Mesenchymal stem cell (in vitro differentiated cells and primary cell): ENCODE measurements around the gene MICU1.

Experiments
- DNase-seq: peaks from one replicate; pipeline ENCODE4 v3.0.0-alpha.2; 2013
- H2AFZ ChIP-seq: one replicate; pipeline ENCODE4 v1.6.1; 2013; ENCODE audit warnings: low read depth, mild to moderate bottlenecking, control low read depth, inconsistent platforms, low read length, moderate library complexity
- H2AK5ac ChIP-seq: 2 replicates; pipeline ENCODE4 v1.6.1; 2013; ENCODE audit warnings: low read length, moderate library complexity, mild to moderate bottlenecking, inconsistent platforms; ENCODE audit not compliant: severe bottlenecking
- H2BK120ac ChIP-seq: one replicate; pipeline ENCODE4 v1.6.1; 2013; ENCODE audit warnings: low read depth, mild to moderate bottlenecking, inconsistent platforms, low read length, moderate library complexity
- H2BK12ac ChIP-seq, 2 experiments: one replicate each; pipeline ENCODE4 v1.6.1; 2013; ENCODE audit warnings: inconsistent platforms in 2 of 2, low read length in 2 of 2, mild to moderate bottlenecking in 2 of 2, moderate library complexity in 2 of 2, control low read depth in 1 of 2
- H2BK15ac ChIP-seq: one replicate; pipeline ENCODE4 v1.6.1; 2013; ENCODE audit warnings: mild to moderate bottlenecking, low read depth, inconsistent platforms; ENCODE audit not compliant: poor library complexity, severe bottlenecking
- H2BK5ac ChIP-seq: 2 replicates; pipeline ENCODE4 v1.6.1; 2013; ENCODE audit warnings: low read depth, mild to moderate bottlenecking, low read length, control low read depth, inconsistent platforms; ENCODE audit not compliant: poor library complexity, severe bottlenecking
- H3K14ac ChIP-seq, 2 experiments: one replicate each; pipeline ENCODE4 v1.6.1; 2013; ENCODE audit warnings: inconsistent platforms in 2 of 2, low read length in 2 of 2, control low read depth in 1 of 2, mild to moderate bottlenecking in 1 of 2, moderate library complexity in 1 of 2
- H3K18ac ChIP-seq, 2 experiments: one replicate each; pipeline ENCODE4 v1.6.1; 2013; ENCODE audit warnings: inconsistent platforms in 2 of 2, low read length in 2 of 2, control low read depth in 1 of 2, low read depth in 1 of 2, mild to moderate bottlenecking in 1 of 2
- H3K23ac ChIP-seq, 2 experiments: one replicate each; pipeline ENCODE4 v1.6.1; 2013; ENCODE audit warnings: inconsistent platforms in 2 of 2, low read length in 2 of 2, mild to moderate bottlenecking in 2 of 2, moderate library complexity in 2 of 2, control low read depth in 1 of 2
- H3K27ac ChIP-seq: 2 replicates; pipeline ENCODE4 v1.5.1; 2013; ENCODE audit warnings: mild to moderate bottlenecking, moderate library complexity, low read length, control low read depth, inconsistent platforms; ENCODE audit not compliant: poor library complexity, severe bottlenecking
- H3K27me3 ChIP-seq, 2 experiments: 2 replicates each; pipeline versions ENCODE4 v1.6.1 to v1.7.0; 2013; ENCODE audit warnings: low read length in 2 of 2, mild to moderate bottlenecking in 2 of 2, moderate library complexity in 2 of 2, control low read depth in 1 of 2, inconsistent platforms in 1 of 2; ENCODE audit not compliant: control insufficient read depth in 1 of 2, insufficient read depth in 1 of 2
- H3K36me3 ChIP-seq, 2 experiments: 2 replicates each; pipeline versions ENCODE4 v1.6.1 to v1.7.0; 2013; ENCODE audit warnings: low read length in 2 of 2, control low read depth in 1 of 2, inconsistent platforms in 1 of 2, low read depth in 1 of 2, mild to moderate bottlenecking in 1 of 2; ENCODE audit not compliant: insufficient read depth in 2 of 2, control insufficient read depth in 1 of 2
- H3K4ac ChIP-seq, 2 experiments: one replicate each; pipeline ENCODE4 v1.6.1; 2013; ENCODE audit warnings: inconsistent platforms in 2 of 2, low read length in 2 of 2, mild to moderate bottlenecking in 2 of 2, moderate library complexity in 2 of 2, control low read depth in 1 of 2, low read depth in 1 of 2
- H3K4me1 ChIP-seq: 2 replicates; pipeline ENCODE4 v1.6.1; 2013; ENCODE audit warnings: low read depth, low read length, control low read depth; ENCODE audit not compliant: control insufficient read depth, insufficient read depth
- H3K4me2 ChIP-seq: 2 replicates; pipeline ENCODE4 v1.6.1; 2013; ENCODE audit warnings: low read length, mild to moderate bottlenecking, inconsistent platforms; ENCODE audit not compliant: poor library complexity, severe bottlenecking
- H3K4me3 ChIP-seq, 2 experiments: 2 replicates each; pipeline versions ENCODE4 v1.5.1 to v1.7.0; 2013; ENCODE audit warnings: low read length in 2 of 2, mild to moderate bottlenecking in 2 of 2, control low read depth in 1 of 2, low read depth in 1 of 2; ENCODE audit not compliant: insufficient read depth in 1 of 2
- H3K79me1 ChIP-seq: replicated peaks from 2 replicates; pipeline ENCODE4 v1.6.1; 2013; ENCODE audit warnings: mild to moderate bottlenecking, control low read depth, low read length, inconsistent platforms; ENCODE audit not compliant: poor library complexity, severe bottlenecking
- H3K9ac ChIP-seq: 2 replicates; pipeline ENCODE4 v1.7.0; 2013; ENCODE audit warnings: mild to moderate bottlenecking, low read length, moderate library complexity
- H3K9me3 ChIP-seq: 2 replicates; pipeline ENCODE4 v1.7.0; 2013; ENCODE audit warnings: mild to moderate bottlenecking, low read length; ENCODE audit not compliant: control insufficient read depth
- H4K8ac ChIP-seq: one replicate; pipeline ENCODE4 v1.6.1; 2013; ENCODE audit warnings: inconsistent platforms, mild to moderate bottlenecking, low read length, moderate library complexity
- H4K91ac ChIP-seq: one replicate; pipeline ENCODE4 v1.6.1; 2013; ENCODE audit warnings: mild to moderate bottlenecking, low read length, inconsistent platforms
- WGBS: methylation state at CpG from one replicate; pipeline ENCODE4 v1.1.7; 2013; ENCODE audit warnings: mixed read lengths; 5-methylcytosine and 5-hydroxymethylcytosine counted together

The MICU1 gene

DNA sequence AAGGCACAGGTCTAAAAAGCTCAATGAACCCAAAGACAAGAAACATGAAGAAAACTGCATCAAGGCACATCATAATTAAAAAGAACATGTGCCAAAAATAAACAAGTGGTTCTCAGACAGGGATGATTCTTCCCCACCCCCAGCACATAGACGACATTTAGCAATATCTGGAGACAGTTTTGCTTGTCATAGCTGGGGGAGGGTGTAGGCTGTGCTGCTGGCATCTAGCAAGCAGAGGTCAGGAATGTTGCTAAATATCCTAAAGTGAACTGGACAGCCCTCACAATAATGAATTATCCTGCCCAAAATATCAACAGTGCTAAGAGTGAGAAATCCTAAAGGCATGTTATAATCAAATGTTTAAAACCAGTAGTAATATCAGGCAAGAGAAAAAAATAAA, 122.6 kb downstream of the MICU1 start:
- Histone ChIP-seq H4K8ac (no peak overlapping the region), H3K4me1 (no peaks in the 10 kb centered on the region), H3K27me3 (no peaks in the 10 kb centered on the region), H2AK5ac (no peak overlapping the region), H3K18ac (peak overlapping the region in 1 of 2 experiments; percentile 43), H3K27ac (no peak overlapping the region), H3K4ac (no peak overlapping the region), H3K14ac (no peak overlapping the region), H2BK12ac (no peak overlapping the region), H3K4me3 (no peak overlapping the region), H3K36me3 (peaks cover 3 to 36% of the 10 kb centered on the region in 2 experiments), H3K9me3 (peaks cover 14% of the 10 kb centered on the region), H2BK5ac (no peak overlapping the region), H2BK15ac (no peak overlapping the region), H2AFZ (no peak overlapping the region), H3K4me2 (no peak overlapping the region), H3K9ac (peak overlapping the region; percentile 34), H3K79me1 (peaks cover 6% of the 10 kb centered on the region), H2BK120ac (no peak overlapping the region), H3K23ac (no peak overlapping the region), H4K91ac (no peak overlapping the region)
- no CpG with 5 or more reads among the region's 1 CpG for WGBS
- DNase-seq = peak; percentile 78

DNA sequence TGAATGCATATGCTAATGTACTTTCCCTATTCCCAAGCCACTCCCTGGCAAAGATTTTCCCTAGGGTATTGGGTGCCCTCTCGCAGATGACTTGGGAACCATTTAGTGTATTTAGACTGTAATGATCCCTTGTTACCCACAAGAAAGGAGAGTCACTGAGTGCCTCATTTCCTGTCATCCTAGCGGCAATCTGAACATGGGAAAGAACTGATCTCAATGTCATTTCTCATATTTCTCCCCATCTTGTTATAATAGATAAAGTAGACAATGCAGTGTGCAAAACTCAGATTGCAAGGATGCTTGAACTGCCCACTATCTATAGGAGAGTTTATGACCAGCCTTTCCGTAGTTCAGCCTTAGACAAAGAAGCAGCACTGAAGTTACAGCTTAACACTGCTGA, 123.3 kb downstream of the MICU1 start:
- DNase-seq = peak; percentile 42
- peaks cover 2 to 30% of the 10 kb centered on the region in 2 experiments for H3K36me3 ChIP-seq
- no peak overlapping the region for H3K23ac ChIP-seq
- H3K4ac ChIP-seq = no peak overlapping the region
- no peak overlapping the region for H2AFZ ChIP-seq
- no peak overlapping the region for H4K8ac ChIP-seq
- H3K4me3 ChIP-seq = no peak overlapping the region
- H3K9ac ChIP-seq = no peak overlapping the region
- no peak overlapping the region for H4K91ac ChIP-seq
- H3K27me3 ChIP-seq = no peaks in the 10 kb centered on the region
- no peak overlapping the region for H2BK120ac ChIP-seq
- peak overlapping the region; percentile 14 to 81 for H3K18ac ChIP-seq
- peak overlapping the region in 1 of 2 experiments; percentile 35 for H3K14ac ChIP-seq
- H2AK5ac ChIP-seq = no peak overlapping the region
- no peak overlapping the region for H2BK15ac ChIP-seq
- peak overlapping the region in 1 of 2 experiments; percentile 49 for H2BK12ac ChIP-seq
- H3K4me1 ChIP-seq = no peaks in the 10 kb centered on the region
- peaks cover 5% of the 10 kb centered on the region for H3K79me1 ChIP-seq
- peaks cover 14% of the 10 kb centered on the region for H3K9me3 ChIP-seq
- no peak overlapping the region for H3K4me2 ChIP-seq
- 90% methylated on average over 2 of the region's 3 CpGs for WGBS
- H3K27ac ChIP-seq = no peak overlapping the region
- no peak overlapping the region for H2BK5ac ChIP-seq

DNA sequence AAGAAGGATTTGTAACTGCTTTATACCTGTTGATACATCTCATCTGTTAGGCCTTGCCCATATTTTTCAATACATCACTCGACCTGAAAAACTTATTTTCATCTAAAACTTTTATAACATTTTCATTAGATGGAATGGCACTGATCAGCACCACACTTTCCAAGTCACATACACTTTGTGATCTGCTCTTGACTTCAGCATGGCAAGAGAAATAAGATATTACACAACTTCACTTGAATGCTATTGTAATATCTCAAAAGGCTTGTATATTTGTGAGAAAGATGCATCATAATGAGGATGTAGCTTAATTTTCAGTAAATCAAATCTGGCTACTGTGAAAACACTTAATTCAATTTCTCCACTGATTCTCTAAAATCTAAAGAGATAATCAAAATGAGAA, 126.2 kb downstream of the MICU1 start:
- Histone ChIP-seq H3K14ac (no peak overlapping the region), H3K36me3 (peaks cover 0 to 5% of the 10 kb centered on the region in 2 experiments), H4K91ac (no peak overlapping the region), H3K79me1 (peaks cover 3% of the 10 kb centered on the region), H4K8ac (no peak overlapping the region), H3K4me3 (no peak overlapping the region), H2AK5ac (no peak overlapping the region), H2BK120ac (no peak overlapping the region), H3K9me3 (peaks cover 8% of the 10 kb centered on the region), H2AFZ (no peak overlapping the region), H2BK12ac (no peak overlapping the region), H3K27me3 (no peaks in the 10 kb centered on the region), H3K4ac (no peak overlapping the region), H3K4me1 (no peaks in the 10 kb centered on the region), H3K9ac (no peak overlapping the region), H3K23ac (no peak overlapping the region), H2BK5ac (no peak overlapping the region), H2BK15ac (no peak overlapping the region), H3K27ac (no peak overlapping the region), H3K18ac (no peak overlapping the region), H3K4me2 (no peak overlapping the region)
- 88% methylated on average over 1 of the region's 1 CpG for WGBS
- no peak for DNase-seq

DNA sequence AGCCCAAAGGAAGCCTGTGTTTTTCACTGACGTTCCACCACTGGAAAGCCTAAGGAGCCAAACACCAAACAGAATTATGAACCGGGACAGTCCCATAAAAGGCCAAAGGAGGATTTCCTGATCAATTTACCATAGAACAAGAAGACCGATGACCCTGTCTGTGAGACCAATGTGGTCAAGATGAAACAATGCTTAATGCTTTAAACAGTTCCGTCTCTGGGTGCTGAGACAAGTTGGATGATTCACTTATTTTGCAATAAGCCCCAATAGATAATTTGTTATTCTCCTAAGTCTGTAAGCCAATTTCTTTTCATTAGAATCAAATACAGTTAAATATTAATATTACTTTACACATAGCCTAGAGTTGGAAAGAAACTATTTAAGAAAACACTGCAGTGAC, 134.9 kb downstream of the MICU1 start:
- Histone ChIP-seq H3K27me3 (no peaks in the 10 kb centered on the region), H3K4me3 (no peak overlapping the region), H3K27ac (no peak overlapping the region), H2BK12ac (no peak overlapping the region), H3K23ac (no peak overlapping the region), H4K8ac (no peak overlapping the region), H3K36me3 (peaks cover 0 to 5% of the 10 kb centered on the region in 2 experiments), H2BK120ac (no peak overlapping the region), H2BK5ac (no peak overlapping the region), H3K9ac (no peak overlapping the region), H3K4me2 (no peak overlapping the region), H2BK15ac (no peak overlapping the region), H3K4me1 (no peaks in the 10 kb centered on the region), H3K9me3 (no peaks in the 10 kb centered on the region), H3K14ac (no peak overlapping the region), H2AFZ (no peak overlapping the region), H2AK5ac (no peak overlapping the region), H3K18ac (no peak overlapping the region), H3K4ac (no peak overlapping the region), H3K79me1 (peaks cover 3% of the 10 kb centered on the region), H4K91ac (no peak overlapping the region)
- 90% methylated on average over 3 of the region's 4 CpGs for WGBS
- peak; percentile 42 for DNase-seq
